Vagina (tissue), 2 donors: Measurements from ENCODE around the gene NBEAL1. TPM values are rescaled to one million over a fixed set of nuclear protein-coding genes. Genes with fewer than 3 reads are reported as not detected.
"Not testable (repeated sequence)": the region's sequence is repeated elsewhere in the genome, so short reads cannot be mapped to it uniquely, and the experiment has no call there.

Experiments
- DNase-seq, 2 donors: peaks; one replicate each; pipeline ENCODE4 v3.0.0-alpha.2; 2017; ENCODE audit errors: extremely low spot score in 2 of 2
- H3K27ac ChIP-seq: fragments of 200-600 bp; sonication (generic); one replicate; pipeline ENCODE4 v1.5.1; 2019
- H3K27me3 ChIP-seq: fragments of 200-600 bp; sonication (generic); one replicate; pipeline ENCODE4 v1.5.1; 2019
- H3K36me3 ChIP-seq, 2 donors: fragments of 200-600 bp; sonication (generic); one replicate each; pipeline ENCODE4 v1.5.1; 2017 to 2019
- H3K4me1 ChIP-seq: fragments of 200-600 bp; sonication (generic); one replicate; pipeline ENCODE4 v1.5.1; 2019
- H3K4me3 ChIP-seq, 2 donors: fragments of 200-600 bp; sonication (generic); 1 replicate in 1 of 2; 2 replicates in 1 of 2; pipeline ENCODE4 v1.5.1; 2016 to 2019
- H3K9me3 ChIP-seq: fragments of 200-600 bp; sonication (generic); one replicate; pipeline ENCODE4 v1.5.1; 2019
- CTCF ChIP-seq, 3 experiments: fragments of 450-650 bp in 2 of 3; fragments of 200-600 bp in 1 of 3; sonication (generic) in 1 of 3; IDR thresholded peaks; one replicate each; pipeline ENCODE4 v1.5.1; 2017 to 2019; ENCODE audit warnings: antibody characterized with exemption in 3 of 3, mild to moderate bottlenecking in 2 of 3, moderate library complexity in 2 of 3
- POLR2A ChIP-seq, 2 donors: fragments of 450-650 bp; IDR thresholded peaks; one replicate each; pipeline ENCODE4 v1.6.1; 2017; ENCODE audit warnings: antibody characterized with exemption in 2 of 2, mild to moderate bottlenecking in 2 of 2, moderate library complexity in 2 of 2
- POLR2AphosphoS5 ChIP-seq, 2 donors: sonication (generic); formaldehyde crosslinking; IDR thresholded peaks; one replicate each; pipeline ENCODE4 v1.9.0; 2017; ENCODE audit warnings: antibody characterized with exemption in 2 of 2, mild to moderate bottlenecking in 2 of 2, low read depth in 1 of 2; ENCODE audit not compliant: insufficient read depth in 1 of 2
- intact Hi-C: fragments of 100-400 bp; cut with DNase I; formaldehyde crosslinking; loops from one replicate; pipeline ENCODE4 v1.15.1; 2023
- total RNA-seq: library from RNA; depleted of rRNA; stranded (reverse); fragments of >200 nt; gene quantifications from one replicate; pipeline ENCODE4 v1.2.3, GENCODE V29; 2016

NBEAL1 gene
- total RNA-seq, 1 donor from 2014 or later = 26.3 TPM

GRCh38 chr2:203170502-203170901 lies 155.8 kb downstream of the NBEAL1 start:
- Histone ChIP-seq H3K27ac (no peak overlapping the region), H3K9me3 (no peaks in the 10 kb centered on the region), H3K4me3 (no peak overlapping the region), H3K4me1 (no peaks in the 10 kb centered on the region), H3K36me3 (peaks cover 0 to 29% of the 10 kb centered on the region in 2 donors), H3K27me3 (no peaks in the 10 kb centered on the region)
- DNase-seq = no peak
- TF ChIP-seq POLR2AphosphoS5 (IDR thresholded peaks at IDR 0.05; ENCODE audit: insufficient read depth in 1 of 2, low read depth in 1 of 2) (no peak), POLR2A (IDR thresholded peaks at IDR 0.05) (no peak), CTCF (IDR thresholded peaks at IDR 0.05) (no peak)
- intact Hi-C loops = no loop called here

- no peak overlapping the region for H3K27ac ChIP-seq
- no peak for DNase-seq
- intact Hi-C loops = no loop called here
- H3K4me3 ChIP-seq = no peak overlapping the region
- H3K27me3 ChIP-seq = no peaks in the 10 kb centered on the region
- peaks cover 0 to 8% of the 10 kb centered on the region in 2 donors for H3K36me3 ChIP-seq
- no peaks in the 10 kb centered on the region for H3K9me3 ChIP-seq
- TF ChIP-seq POLR2A (IDR thresholded peaks at IDR 0.05) = no peak
- TF ChIP-seq CTCF (IDR thresholded peaks at IDR 0.05) = no peak
- no peak for TF ChIP-seq POLR2AphosphoS5 (IDR thresholded peaks at IDR 0.05; ENCODE audit: insufficient read depth in 1 of 2, low read depth in 1 of 2)
- no peaks in the 10 kb centered on the region for H3K4me1 ChIP-seq
Measured at GRCh38 chr2:203175371-203175770, 160.7 kb downstream of the NBEAL1 start.

GRCh38 chr2:203177361-203177760 lies 162.7 kb downstream of the NBEAL1 start:
- no peaks in the 10 kb centered on the region for H3K9me3 ChIP-seq
- TF ChIP-seq POLR2AphosphoS5 (IDR thresholded peaks at IDR 0.05; ENCODE audit: insufficient read depth in 1 of 2, low read depth in 1 of 2) (no peak), POLR2A (IDR thresholded peaks at IDR 0.05) (no peak), CTCF (IDR thresholded peaks at IDR 0.05) (no peak)
- H3K27ac ChIP-seq = no peak overlapping the region
- intact Hi-C loops = no loop called here
- H3K4me3 ChIP-seq = no peak overlapping the region
- no peaks in the 10 kb centered on the region for H3K27me3 ChIP-seq
- no peaks in the 10 kb centered on the region for H3K4me1 ChIP-seq
- no peak for DNase-seq
- peaks cover 0 to 4% of the 10 kb centered on the region in 2 donors for H3K36me3 ChIP-seq

GRCh38 chr2:203185864-203186263 lies 171.2 kb downstream of the NBEAL1 start:
- Histone ChIP-seq H3K27me3 (no peaks in the 10 kb centered on the region), H3K4me3 (no peak overlapping the region), H3K9me3 (no peaks in the 10 kb centered on the region), H3K27ac (no peak overlapping the region), H3K36me3 (peaks cover 0 to 44% of the 10 kb centered on the region in 2 donors), H3K4me1 (no peaks in the 10 kb centered on the region)
- intact Hi-C loops = no loop called here
- TF ChIP-seq POLR2A (IDR thresholded peaks at IDR 0.05) = no peak
- no peak for TF ChIP-seq CTCF (IDR thresholded peaks at IDR 0.05)
- no peak for TF ChIP-seq POLR2AphosphoS5 (IDR thresholded peaks at IDR 0.05; ENCODE audit: insufficient read depth in 1 of 2, low read depth in 1 of 2)
- no peak for DNase-seq

- peaks cover 0 to 29% of the 10 kb centered on the region in 2 donors for H3K36me3 ChIP-seq
- H3K27ac ChIP-seq, H3K4me3 ChIP-seq, H3K9me3 ChIP-seq, intact Hi-C loops, DNase-seq, H3K27me3 ChIP-seq, H3K4me1 ChIP-seq: not testable (repeated sequence)
Measured at GRCh38 chr2:203190547-203190946, 175.9 kb downstream of the NBEAL1 start.

- peaks cover 0 to 25% of the 10 kb centered on the region in 2 donors for H3K36me3 ChIP-seq
- intact Hi-C loops, H3K4me1 ChIP-seq, H3K27me3 ChIP-seq, H3K27ac ChIP-seq, H3K9me3 ChIP-seq, H3K4me3 ChIP-seq, DNase-seq: not testable (repeated sequence)
Measured at GRCh38 chr2:203191026-203191425, 176.4 kb downstream of the NBEAL1 start.
